Ishikawa (cell line): ENCODE data around the gene SLC2A4RG.
A peak's percentile ranks its signal among the peaks of the same experiment; 100 is the strongest.

Experiments used
- CEBPB ChIP-seq: IDR thresholded peaks from 2 replicates; pipeline ENCODE4 v1.6.1; 2012
- CREB1 ChIP-seq: IDR thresholded peaks from 2 replicates; pipeline ENCODE4 v1.6.1; 2012; ENCODE audit warnings: low read depth
- EGR1 ChIP-seq: IDR thresholded peaks from 2 replicates; pipeline ENCODE4 v1.6.1; 2012
- EP300 ChIP-seq: IDR thresholded peaks from 2 replicates; pipeline ENCODE4 v1.6.1; 2012; ENCODE audit warnings: borderline replicate concordance
- FOXM1 ChIP-seq: IDR thresholded peaks from 2 replicates; pipeline ENCODE4 v1.6.1; 2012; ENCODE audit warnings: low read depth, borderline replicate concordance
- MAX ChIP-seq: IDR thresholded peaks from 2 replicates; pipeline ENCODE4 v1.6.1; 2012
- NFIC ChIP-seq: IDR thresholded peaks from 2 replicates; pipeline ENCODE4 v1.6.1; 2012
- RAD21 ChIP-seq: IDR thresholded peaks from 2 replicates; pipeline ENCODE4 v1.6.1; 2012; ENCODE audit warnings: low read depth
- REST ChIP-seq: IDR thresholded peaks from 2 replicates; pipeline ENCODE4 v1.6.1; 2012; ENCODE audit warnings: low read depth, mild to moderate bottlenecking
- TAF1 ChIP-seq: IDR thresholded peaks from 2 replicates; pipeline ENCODE4 v1.6.1; 2012; ENCODE audit warnings: low read depth, mild to moderate bottlenecking
- TCF12 ChIP-seq: IDR thresholded peaks from 2 replicates; pipeline ENCODE4 v1.6.1; 2012; ENCODE audit warnings: low read depth
- TEAD4 ChIP-seq: IDR thresholded peaks from 2 replicates; pipeline ENCODE4 v1.6.1; 2012
- USF1 ChIP-seq: IDR thresholded peaks from 2 replicates; pipeline ENCODE4 v1.6.1; 2012
- YY1 ChIP-seq: IDR thresholded peaks from 2 replicates; pipeline ENCODE4 v1.6.1; 2012; ENCODE audit warnings: low read depth
- ZBTB7A ChIP-seq: IDR thresholded peaks from 2 replicates; pipeline ENCODE4 v1.6.1; 2012; ENCODE audit warnings: low read depth

SLC2A4RG gene

GRCh38 chr20:63693733-63694583 lies 45.6 kb upstream of the SLC2A4RG start:
- TF ChIP-seq CREB1, result no peak
- no peak for TF ChIP-seq YY1
- TF ChIP-seq ZBTB7A, result no peak

- TF ChIP-seq YY1 (no peak), USF1 (no peak), NFIC (no peak), RAD21 (no peak), CEBPB (no peak), FOXM1 (no peak), EP300 (no peak), TAF1 (no peak), ZBTB7A (no peak), EGR1 (no peak), TEAD4 (no peak), TCF12 (no peak), MAX (no peak), CREB1 (no peak), REST (no peak)
These were observed 44.8 kb upstream of the SLC2A4RG start for GRCh38 chr20:63694584-63695423.

- no peak for TF ChIP-seq CEBPB
- TF ChIP-seq TCF12, result no peak
- TF ChIP-seq USF1, result no peak
- TF ChIP-seq RAD21, result no peak
- TF ChIP-seq FOXM1, result no peak
- TF ChIP-seq CREB1, result no peak
- TF ChIP-seq EP300, result no peak
- no peak for TF ChIP-seq REST
- no peak for TF ChIP-seq MAX
- no peak for TF ChIP-seq YY1
- TF ChIP-seq ZBTB7A, result no peak
- no peak for TF ChIP-seq TAF1
- no peak for TF ChIP-seq EGR1
- TF ChIP-seq TEAD4, result no peak
- no peak for TF ChIP-seq NFIC
These were observed 43.9 kb upstream of the SLC2A4RG start for GRCh38 chr20:63695424-63696305.

- no peak for TF ChIP-seq FOXM1
- TF ChIP-seq REST, result 0 out of 2 replicates have a peak, but pooled peaks have one; percentile 28
These were observed 43.3 kb upstream of the SLC2A4RG start for GRCh38 chr20:63696306-63696627.
